ENCODE results near the gene CCDC136.

CCDC136 gene

DNA sequence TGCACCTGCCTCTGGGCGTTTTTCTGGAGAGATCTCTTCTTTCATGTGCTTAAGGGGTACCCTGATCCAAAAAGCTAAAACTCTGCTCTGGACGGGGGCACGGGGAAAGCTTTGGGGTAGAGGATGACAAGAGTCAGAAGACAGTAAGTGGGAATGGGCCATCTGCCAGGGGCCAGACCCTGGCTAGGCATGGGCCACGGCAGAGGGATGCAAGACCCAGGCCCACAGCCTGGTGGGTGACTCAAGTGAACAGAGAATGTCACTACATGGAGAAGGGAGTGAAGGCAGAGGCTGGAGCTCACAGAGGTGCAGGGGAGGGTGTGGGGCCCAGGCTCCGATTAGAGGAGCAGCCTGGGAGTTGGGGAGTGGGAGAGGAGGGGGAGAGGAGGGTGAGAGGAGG lies 53.7 kb downstream of the CCDC136 start:
- TF ChIP-seq, protein P1, sequence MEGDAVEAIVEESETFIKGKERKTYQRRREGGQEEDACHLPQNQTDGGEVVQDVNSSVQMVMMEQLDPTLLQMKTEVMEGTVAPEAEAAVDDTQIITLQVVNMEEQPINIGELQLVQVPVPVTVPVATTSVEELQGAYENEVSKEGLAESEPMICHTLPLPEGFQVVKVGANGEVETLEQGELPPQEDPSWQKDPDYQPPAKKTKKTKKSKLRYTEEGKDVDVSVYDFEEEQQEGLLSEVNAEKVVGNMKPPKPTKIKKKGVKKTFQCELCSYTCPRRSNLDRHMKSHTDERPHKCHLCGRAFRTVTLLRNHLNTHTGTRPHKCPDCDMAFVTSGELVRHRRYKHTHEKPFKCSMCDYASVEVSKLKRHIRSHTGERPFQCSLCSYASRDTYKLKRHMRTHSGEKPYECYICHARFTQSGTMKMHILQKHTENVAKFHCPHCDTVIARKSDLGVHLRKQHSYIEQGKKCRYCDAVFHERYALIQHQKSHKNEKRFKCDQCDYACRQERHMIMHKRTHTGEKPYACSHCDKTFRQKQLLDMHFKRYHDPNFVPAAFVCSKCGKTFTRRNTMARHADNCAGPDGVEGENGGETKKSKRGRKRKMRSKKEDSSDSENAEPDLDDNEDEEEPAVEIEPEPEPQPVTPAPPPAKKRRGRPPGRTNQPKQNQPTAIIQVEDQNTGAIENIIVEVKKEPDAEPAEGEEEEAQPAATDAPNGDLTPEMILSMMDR (IDR thresholded peaks at IDR 0.05), result no peak
- Histone ChIP-seq H3K4me1 (peaks cover 3% of the 10 kb centered on the region), H3K27me3 (ENCODE audit: control insufficient read depth, insufficient read depth, low read length) (no peaks in the 10 kb centered on the region), H3K4me3 (ENCODE audit: low read depth, low read length) (no peak overlapping the region), H3K36me3 (ENCODE audit: control insufficient read depth, insufficient read depth, low read length) (no peaks in the 10 kb centered on the region), H3K4me2 (ENCODE audit: low read length) (no peak overlapping the region), H3K9me3 (ENCODE audit: control insufficient read depth, low read length) (no peaks in the 10 kb centered on the region), H2AFZ (no peak overlapping the region), H3K9ac (no peak overlapping the region), H3K27ac (no peak overlapping the region), H3K79me2 (no peaks in the 10 kb centered on the region)

DNA sequence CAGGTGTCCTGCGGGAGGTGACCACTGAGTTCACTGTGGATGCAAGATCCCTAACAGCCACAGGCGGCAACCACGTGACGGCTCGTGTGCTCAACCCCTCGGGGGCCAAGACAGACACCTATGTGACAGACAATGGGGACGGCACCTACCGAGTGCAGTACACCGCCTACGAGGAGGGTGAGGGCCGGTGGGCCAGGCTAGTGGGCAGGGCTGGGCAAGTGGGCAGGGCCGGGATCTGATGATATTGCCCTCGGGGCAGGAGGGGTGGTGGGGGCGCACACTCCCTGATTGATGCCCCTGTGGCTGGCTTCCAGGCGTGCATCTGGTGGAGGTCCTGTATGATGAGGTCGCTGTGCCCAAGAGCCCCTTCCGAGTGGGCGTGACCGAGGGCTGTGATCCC lies 54.2 kb downstream of the CCDC136 start:
- no peaks in the 10 kb centered on the region for H3K9me3 ChIP-seq (ENCODE audit: control insufficient read depth, low read length)
- TF ChIP-seq, protein P1 (IDR thresholded peaks at IDR 0.05), result no peak
- no peak overlapping the region for H2AFZ ChIP-seq
- no peak overlapping the region for H3K4me3 ChIP-seq (ENCODE audit: low read depth, low read length)
- no peak overlapping the region for H3K27ac ChIP-seq
- no peak overlapping the region for H3K4me2 ChIP-seq (ENCODE audit: low read length)
- no peak overlapping the region for H3K9ac ChIP-seq
- H3K79me2 ChIP-seq, result no peaks in the 10 kb centered on the region
- peaks cover 3% of the 10 kb centered on the region for H3K4me1 ChIP-seq
- H3K27me3 ChIP-seq (ENCODE audit: control insufficient read depth, insufficient read depth, low read length), result no peaks in the 10 kb centered on the region
- no peaks in the 10 kb centered on the region for H3K36me3 ChIP-seq (ENCODE audit: control insufficient read depth, insufficient read depth, low read length)

DNA sequence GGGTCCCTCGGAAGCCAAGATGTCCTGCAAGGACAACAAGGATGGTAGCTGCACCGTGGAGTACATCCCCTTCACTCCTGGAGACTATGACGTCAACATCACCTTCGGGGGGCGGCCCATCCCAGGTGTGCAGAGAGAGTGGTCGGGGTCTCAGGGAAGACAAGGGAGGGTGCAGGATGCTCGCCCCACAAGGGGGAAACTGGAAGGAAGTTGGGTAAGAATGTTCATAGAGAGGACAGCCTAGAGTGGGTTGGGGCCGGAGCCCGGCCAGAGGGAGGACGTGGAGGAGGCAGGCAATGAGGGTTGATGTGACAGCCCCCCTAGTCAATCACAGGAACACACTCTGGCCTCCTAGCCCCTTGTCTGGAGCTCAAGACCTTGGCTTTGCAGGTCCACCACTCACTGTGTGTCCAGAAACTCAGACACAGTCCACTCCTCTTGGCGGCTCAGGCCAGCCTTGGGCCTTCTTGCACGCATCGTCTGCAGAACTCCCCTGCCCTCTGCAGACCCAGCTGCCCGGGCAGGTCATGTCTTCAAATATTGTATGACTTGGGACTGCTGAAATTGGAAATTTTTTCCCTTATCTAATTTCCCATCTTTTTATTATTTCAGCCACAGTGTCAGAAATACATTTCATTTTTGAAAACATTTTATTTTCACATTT lies 55.1 kb downstream of the CCDC136 start:
- TF ChIP-seq, protein P1 (IDR thresholded peaks at IDR 0.05), result no peak
- Histone ChIP-seq H3K4me1 (peaks cover 3% of the 10 kb centered on the region), H3K36me3 (ENCODE audit: control insufficient read depth, insufficient read depth, low read length) (no peaks in the 10 kb centered on the region)

DNA sequence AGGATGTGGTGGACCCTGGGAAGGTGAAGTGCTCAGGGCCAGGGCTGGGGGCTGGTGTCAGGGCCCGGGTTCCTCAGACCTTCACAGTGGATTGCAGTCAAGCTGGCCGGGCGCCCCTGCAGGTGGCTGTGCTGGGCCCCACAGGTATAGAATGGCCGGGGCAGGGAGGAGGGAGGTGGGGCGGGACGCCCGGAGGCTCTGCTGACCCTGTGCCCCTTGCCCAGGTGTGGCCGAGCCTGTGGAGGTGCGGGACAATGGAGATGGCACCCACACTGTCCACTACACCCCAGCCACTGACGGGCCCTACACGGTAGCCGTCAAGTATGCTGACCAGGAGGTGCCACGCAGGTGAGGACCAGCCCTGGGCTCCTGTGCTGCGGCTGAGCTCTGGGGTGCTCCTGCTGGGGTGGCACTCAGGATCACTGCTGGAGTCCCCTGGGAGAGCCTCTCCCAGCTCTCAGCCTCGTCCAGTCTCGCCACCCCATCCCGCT lies 56.0 kb downstream of the CCDC136 start:
- no peaks in the 10 kb centered on the region for H3K36me3 ChIP-seq (ENCODE audit: control insufficient read depth, insufficient read depth, low read length)
- no peak overlapping the region for H2AFZ ChIP-seq
- H3K9me3 ChIP-seq (ENCODE audit: control insufficient read depth, low read length), result no peaks in the 10 kb centered on the region
- H3K4me2 ChIP-seq (ENCODE audit: low read length), result no peak overlapping the region
- no peaks in the 10 kb centered on the region for H3K27me3 ChIP-seq (ENCODE audit: control insufficient read depth, insufficient read depth, low read length)
- H3K9ac ChIP-seq, result no peak overlapping the region
- no peak overlapping the region for H3K4me3 ChIP-seq (ENCODE audit: low read depth, low read length)
- no peak overlapping the region for H3K27ac ChIP-seq
- H3K79me2 ChIP-seq, result no peaks in the 10 kb centered on the region
- H3K4me1 ChIP-seq, result peaks cover 3% of the 10 kb centered on the region
- TF ChIP-seq, protein P1 (IDR thresholded peaks at IDR 0.05), result no peak

More for the DNA sequence above, 55.1 kb downstream of the CCDC136 start:
- Histone ChIP-seq H3K27me3 (ENCODE audit: control insufficient read depth, insufficient read depth, low read length) (no peaks in the 10 kb centered on the region), H3K79me2 (no peaks in the 10 kb centered on the region), H3K4me2 (ENCODE audit: low read length) (no peak overlapping the region), H3K9me3 (ENCODE audit: control insufficient read depth, low read length) (no peaks in the 10 kb centered on the region), H3K4me3 (ENCODE audit: low read depth, low read length) (no peak overlapping the region), H3K27ac (no peak overlapping the region), H3K9ac (no peak overlapping the region), H2AFZ (no peak overlapping the region)

Measured in parathyroid adenoma (tissue), 2 donors.